Measurements from ENCODE around the gene MED13.

GRCh38 chr17:61996916-61997605 lies 68.0 kb downstream of the MED13 start:
- no peak for TF ChIP-seq POLR2A (IDR thresholded peaks at IDR 0.05)
- TF ChIP-seq CTCF (IDR thresholded peaks at IDR 0.05): no peak
- TF ChIP-seq POLR2AphosphoS5 (IDR thresholded peaks at IDR 0.05): no peak
